Stimulated activated memory B cell treated with anti-CD40 and anti-IgM and Interleukin-4, amounts not matched to agents 10 μg/mL and 1 μg/mL and 100 μg/mL, for 72 hours (primary cell): ENCODE data around the gene BTNL9.
A peak's percentile ranks its signal among the peaks of the same experiment; 100 is the strongest.

Source experiments
- ATAC-seq: fragments of 150-1000 bp; cut with Tn5 transposase; 2 replicates; pipeline ENCODE4 v1.10.0; 2021
- H3K27ac Mint-ChIP-seq: one replicate; pipeline ENCODE4 v1.8.0; 2022; ENCODE audit warnings: mild to moderate bottlenecking, mixed read lengths
- H3K27me3 Mint-ChIP-seq: one replicate; pipeline ENCODE4 v1.8.0; 2022; ENCODE audit warnings: mixed read lengths
- H3K36me3 Mint-ChIP-seq: one replicate; pipeline ENCODE4 v1.8.0; 2022; ENCODE audit warnings: mixed read lengths
- H3K4me1 Mint-ChIP-seq: one replicate; pipeline ENCODE4 v1.8.0; 2022; ENCODE audit warnings: mixed read lengths
- H3K4me3 Mint-ChIP-seq: one replicate; pipeline ENCODE4 v1.8.0; 2022; ENCODE audit warnings: mild to moderate bottlenecking, moderate library complexity, mixed read lengths
- H3K9me3 Mint-ChIP-seq: one replicate; pipeline ENCODE4 v1.8.0; 2022; ENCODE audit warnings: mixed read lengths

The BTNL9 gene

DNA sequence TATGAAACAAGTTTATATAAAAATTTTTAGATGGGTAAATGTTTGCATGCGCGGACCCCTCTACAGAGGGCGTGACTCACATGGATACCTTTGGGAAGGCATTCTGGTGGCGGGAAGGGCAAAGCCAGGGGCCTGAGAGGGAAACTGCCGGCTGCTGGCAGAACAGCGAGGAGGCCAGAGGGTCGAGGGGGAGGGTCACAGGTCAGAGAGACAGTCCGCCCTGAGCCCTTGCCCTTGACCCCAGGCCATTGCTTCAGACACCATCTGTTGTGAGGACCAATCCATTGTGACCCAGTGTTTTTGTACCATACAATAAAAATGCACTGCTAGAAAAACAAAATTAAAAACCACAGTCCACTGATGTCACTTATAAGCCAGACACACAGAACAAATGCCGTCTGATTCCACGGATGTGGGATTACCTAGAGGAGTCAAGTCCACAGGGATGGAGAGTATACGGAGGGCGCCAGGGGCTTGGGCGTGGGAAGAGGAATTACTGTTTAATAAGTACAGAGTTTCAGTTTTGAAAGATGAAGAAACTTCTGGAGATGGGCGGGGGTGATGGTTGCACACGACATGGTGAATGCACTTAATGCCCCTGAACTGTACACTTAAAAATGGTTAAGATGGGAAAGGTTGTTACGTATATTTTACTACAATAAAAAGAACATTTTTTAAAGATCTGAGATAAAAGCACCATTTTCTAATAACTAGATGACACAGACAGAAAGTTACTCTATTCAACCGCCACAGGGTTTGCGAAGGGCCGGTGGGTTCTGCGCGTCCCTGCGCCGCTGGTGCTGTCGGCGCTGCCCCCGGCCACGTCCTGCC, 12.0 kb downstream of the BTNL9 start:
- Mint-ChIP-seq H3K27me3 (peaks cover 66% of the 10 kb centered on the region), H3K36me3 (no peaks in the 10 kb centered on the region), H3K4me1 (peaks cover 35% of the 10 kb centered on the region), H3K4me3 (peak overlapping the region; percentile 80), H3K27ac (peak overlapping the region; percentile 61), H3K9me3 (peaks cover 3% of the 10 kb centered on the region)
- no peak for ATAC-seq

DNA sequence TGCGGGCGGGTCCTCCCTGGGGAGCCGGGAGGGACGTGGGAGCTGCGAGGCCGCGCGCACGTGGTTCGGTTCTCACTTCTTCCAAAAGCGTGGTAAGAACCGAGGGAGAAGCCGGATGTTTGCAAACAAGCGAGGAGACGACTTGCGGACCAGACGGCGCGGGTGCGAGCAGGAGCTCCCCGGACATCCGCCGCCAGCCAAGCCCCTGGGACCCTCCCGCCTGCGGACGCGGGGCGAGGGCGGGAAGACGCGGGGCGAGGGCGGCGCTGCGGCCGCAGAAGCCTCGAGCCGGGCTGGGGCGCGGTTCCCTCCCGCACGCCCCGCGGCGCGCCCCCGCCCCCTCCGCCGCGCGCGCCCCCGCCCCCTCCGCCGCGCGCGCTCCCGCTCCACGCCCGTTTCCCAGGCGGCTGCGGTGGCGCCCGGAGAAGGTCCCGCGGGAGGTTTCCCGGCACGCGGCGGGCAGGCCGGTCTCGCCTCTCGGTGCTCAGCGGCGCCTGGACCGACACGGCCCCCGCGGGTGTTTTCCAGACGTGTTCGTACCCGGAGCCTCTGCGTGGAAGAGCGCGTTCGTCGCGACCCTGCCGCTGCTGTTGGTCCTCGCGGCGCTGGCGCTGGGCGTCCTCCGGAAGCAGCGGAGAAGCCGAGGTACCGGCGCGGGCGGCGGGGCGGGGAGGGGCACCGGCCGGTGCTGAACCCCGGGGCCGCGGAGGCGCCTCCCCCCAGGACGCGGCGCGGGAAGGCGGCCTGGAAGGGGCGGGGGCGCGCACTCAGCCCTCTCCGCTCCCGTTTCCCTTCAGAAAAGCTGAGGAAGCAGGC, 12.8 kb downstream of the BTNL9 start:
- H3K4me1 Mint-ChIP-seq = peaks cover 35% of the 10 kb centered on the region
- H3K36me3 Mint-ChIP-seq = no peaks in the 10 kb centered on the region
- peak overlapping the region; percentile 62 for H3K27ac Mint-ChIP-seq
- H3K27me3 Mint-ChIP-seq = peaks cover 65% of the 10 kb centered on the region
- H3K4me3 Mint-ChIP-seq = peak overlapping the region; percentile 80
- no peak for ATAC-seq
- H3K9me3 Mint-ChIP-seq = peaks cover 3% of the 10 kb centered on the region

DNA sequence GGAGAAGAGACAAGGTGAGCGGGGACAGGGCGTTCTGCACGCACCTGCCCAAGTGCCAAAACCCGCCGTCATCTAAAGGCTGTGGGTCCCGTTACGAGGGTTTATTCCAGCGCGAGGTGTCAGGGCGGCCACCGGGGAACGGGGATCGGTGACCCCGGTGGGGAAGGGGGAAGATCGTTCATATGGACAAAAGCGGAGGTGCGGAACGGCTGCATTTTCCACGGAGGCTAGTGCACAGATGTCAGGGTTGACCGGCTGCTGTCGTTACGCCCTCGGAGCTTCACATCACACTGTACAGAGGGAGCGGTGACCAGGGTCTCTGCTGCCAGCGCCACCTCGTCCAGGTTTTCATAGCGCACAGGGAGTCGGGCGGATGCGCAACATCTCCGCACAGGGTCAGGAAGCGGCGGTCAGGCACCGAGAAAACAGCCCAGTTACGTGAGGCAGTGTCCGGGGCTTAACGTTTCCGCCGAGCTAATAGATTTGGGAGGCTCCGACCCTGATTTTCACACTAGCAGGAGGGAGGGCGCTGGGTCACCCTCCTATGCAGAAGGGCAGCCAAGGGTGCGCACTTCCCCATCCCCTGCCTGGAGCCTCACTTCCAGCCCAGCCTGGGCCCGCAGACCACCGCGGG, 13.5 kb downstream of the BTNL9 start:
- Mint-ChIP-seq H3K4me1 (peaks cover 35% of the 10 kb centered on the region), H3K4me3 (peak overlapping the region; percentile 80), H3K9me3 (peaks cover 3% of the 10 kb centered on the region), H3K27ac (peak overlapping the region; percentile 62), H3K27me3 (peaks cover 67% of the 10 kb centered on the region), H3K36me3 (no peaks in the 10 kb centered on the region)
- peak; percentile 14 for ATAC-seq

DNA sequence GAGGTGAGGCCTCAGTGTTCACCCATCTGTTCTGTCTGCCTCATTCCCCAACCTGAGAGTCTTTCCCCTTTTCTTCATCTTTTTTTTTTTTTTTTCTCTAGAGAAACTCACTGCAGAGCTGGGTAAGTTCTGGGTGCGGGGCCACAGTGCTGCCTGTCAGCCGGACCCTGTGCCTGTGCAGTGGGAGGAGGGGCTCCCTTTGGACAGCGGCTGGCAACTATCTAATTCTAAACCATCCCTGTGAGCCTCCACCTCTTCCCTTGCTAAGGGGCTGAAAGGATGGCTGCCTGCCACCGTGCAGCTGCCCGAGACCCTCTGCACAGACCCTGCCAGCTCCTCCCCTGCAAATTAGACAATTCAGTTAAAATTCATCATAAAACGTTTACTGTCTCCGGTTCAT, 14.1 kb downstream of the BTNL9 start:
- H3K4me1 Mint-ChIP-seq = peaks cover 35% of the 10 kb centered on the region
- H3K27me3 Mint-ChIP-seq = peaks cover 69% of the 10 kb centered on the region
- peak overlapping the region; percentile 80 for H3K4me3 Mint-ChIP-seq
- H3K27ac Mint-ChIP-seq = peak overlapping the region; percentile 62
- peaks cover 3% of the 10 kb centered on the region for H3K9me3 Mint-ChIP-seq
- no peak for ATAC-seq
- no peaks in the 10 kb centered on the region for H3K36me3 Mint-ChIP-seq

DNA sequence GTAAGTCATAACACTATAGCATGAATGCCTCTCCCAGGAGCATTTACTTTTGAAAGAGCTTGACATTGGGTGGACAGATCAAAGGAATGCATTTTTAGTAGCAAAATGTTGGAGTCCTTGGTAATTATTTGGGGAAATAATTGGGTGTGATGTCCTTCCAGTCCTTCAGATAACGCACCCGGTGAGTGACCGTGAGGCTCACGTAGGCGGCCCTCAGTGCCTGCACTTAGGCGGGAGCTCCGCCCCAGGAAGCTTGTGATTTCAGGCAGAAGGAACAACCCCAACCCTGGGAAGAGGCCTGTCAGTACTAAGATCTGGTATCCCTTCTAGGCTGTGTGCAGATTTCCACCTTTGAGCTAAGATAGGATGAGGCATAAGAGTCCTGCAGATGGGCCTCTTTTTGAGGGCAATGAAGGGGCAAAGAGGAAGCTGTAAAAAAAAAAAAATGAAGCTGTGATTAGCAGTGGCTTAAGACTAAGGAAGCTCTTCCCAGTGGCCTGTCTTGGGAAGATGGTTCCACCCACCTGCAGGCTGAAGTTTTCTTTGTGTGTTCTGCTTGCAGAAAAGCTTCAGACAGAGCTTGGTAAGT, 14.9 kb downstream of the BTNL9 start:
- ATAC-seq = no peak
- peaks cover 3% of the 10 kb centered on the region for H3K9me3 Mint-ChIP-seq
- peaks cover 35% of the 10 kb centered on the region for H3K4me1 Mint-ChIP-seq
- H3K36me3 Mint-ChIP-seq = no peaks in the 10 kb centered on the region
- H3K27me3 Mint-ChIP-seq = peaks cover 66% of the 10 kb centered on the region
- no peak overlapping the region for H3K4me3 Mint-ChIP-seq
- H3K27ac Mint-ChIP-seq = no peak overlapping the region

DNA sequence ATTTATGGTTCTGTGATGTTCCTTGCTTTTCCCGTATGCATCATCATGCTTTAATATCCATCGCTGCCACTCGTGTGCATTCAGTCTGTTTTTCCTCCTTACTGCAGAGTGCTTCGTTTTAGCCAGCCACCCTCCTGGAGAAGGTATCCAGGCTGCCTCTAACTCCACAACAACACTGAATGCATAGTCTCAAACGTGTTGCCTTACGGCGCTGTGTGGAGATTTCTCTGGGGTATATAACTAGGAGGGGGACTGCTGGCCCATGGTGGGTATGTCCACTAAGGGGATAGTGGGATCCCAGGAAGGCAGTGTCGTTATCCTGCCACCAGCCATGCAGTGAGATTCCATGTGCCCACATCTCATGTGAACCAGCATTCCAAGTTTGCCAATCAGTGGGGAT, 16.4 kb downstream of the BTNL9 start:
- H3K9me3 Mint-ChIP-seq = peaks cover 3% of the 10 kb centered on the region

DNA sequence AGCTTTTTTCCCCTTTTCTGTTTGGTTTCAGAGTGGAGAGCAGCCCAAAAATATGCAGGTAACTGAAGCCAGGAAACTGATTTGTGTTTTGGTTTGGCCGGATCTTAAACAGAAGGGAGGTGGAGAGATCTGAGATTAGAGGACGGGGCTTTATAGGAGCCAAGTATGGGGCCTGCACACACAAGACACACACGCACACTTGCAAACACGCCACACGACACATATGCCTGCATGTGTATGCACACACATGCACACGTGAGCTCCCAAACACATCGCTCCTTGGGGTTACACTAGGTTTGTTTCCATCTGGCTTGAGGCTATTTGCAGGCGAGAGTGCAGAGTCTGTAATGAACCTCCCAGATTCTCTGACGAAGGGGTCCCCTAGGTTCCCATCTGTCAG, 18.3 kb downstream of the BTNL9 start:
- no peak overlapping the region for H3K27ac Mint-ChIP-seq
- H3K36me3 Mint-ChIP-seq = no peaks in the 10 kb centered on the region
- no peaks in the 10 kb centered on the region for H3K9me3 Mint-ChIP-seq
- H3K27me3 Mint-ChIP-seq = peaks cover 88% of the 10 kb centered on the region
- peaks cover 15% of the 10 kb centered on the region for H3K4me1 Mint-ChIP-seq
- no peak overlapping the region for H3K4me3 Mint-ChIP-seq
- no peak for ATAC-seq

More for the DNA sequence above, 16.4 kb downstream of the BTNL9 start:
- Mint-ChIP-seq H3K27ac (no peak overlapping the region), H3K27me3 (peaks cover 79% of the 10 kb centered on the region), H3K4me1 (peaks cover 25% of the 10 kb centered on the region), H3K4me3 (no peak overlapping the region), H3K36me3 (no peaks in the 10 kb centered on the region)
- no peak for ATAC-seq

DNA sequence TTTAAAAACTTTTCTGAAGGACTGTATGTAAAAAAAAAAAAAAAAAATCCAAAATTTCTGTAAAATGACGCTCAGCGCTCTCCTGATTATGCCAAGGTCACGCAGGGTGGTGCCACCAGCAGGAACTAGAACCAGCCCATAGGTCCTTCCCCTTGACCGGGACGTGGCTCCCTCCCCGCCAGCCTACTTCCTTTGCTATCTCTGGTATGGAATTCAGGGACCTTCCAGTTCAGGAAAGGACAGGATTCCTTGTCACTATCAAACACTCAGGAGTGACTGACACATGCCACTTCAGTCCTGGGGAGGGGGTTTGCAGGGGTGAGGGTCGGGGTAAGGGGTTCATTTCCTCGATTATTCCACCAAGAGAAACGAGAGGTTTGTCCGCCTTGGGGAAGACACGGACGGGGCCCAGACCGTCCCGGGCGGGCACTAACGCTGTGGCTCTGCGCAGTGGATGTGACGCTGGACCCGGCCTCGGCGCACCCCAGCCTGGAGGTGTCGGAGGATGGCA, 18.8 kb downstream of the BTNL9 start:
- Mint-ChIP-seq H3K27me3 (peaks cover 88% of the 10 kb centered on the region), H3K36me3 (no peaks in the 10 kb centered on the region), H3K9me3 (peaks cover 2% of the 10 kb centered on the region), H3K4me1 (peaks cover 10% of the 10 kb centered on the region), H3K27ac (no peak overlapping the region), H3K4me3 (no peak overlapping the region)
- no peak for ATAC-seq

DNA sequence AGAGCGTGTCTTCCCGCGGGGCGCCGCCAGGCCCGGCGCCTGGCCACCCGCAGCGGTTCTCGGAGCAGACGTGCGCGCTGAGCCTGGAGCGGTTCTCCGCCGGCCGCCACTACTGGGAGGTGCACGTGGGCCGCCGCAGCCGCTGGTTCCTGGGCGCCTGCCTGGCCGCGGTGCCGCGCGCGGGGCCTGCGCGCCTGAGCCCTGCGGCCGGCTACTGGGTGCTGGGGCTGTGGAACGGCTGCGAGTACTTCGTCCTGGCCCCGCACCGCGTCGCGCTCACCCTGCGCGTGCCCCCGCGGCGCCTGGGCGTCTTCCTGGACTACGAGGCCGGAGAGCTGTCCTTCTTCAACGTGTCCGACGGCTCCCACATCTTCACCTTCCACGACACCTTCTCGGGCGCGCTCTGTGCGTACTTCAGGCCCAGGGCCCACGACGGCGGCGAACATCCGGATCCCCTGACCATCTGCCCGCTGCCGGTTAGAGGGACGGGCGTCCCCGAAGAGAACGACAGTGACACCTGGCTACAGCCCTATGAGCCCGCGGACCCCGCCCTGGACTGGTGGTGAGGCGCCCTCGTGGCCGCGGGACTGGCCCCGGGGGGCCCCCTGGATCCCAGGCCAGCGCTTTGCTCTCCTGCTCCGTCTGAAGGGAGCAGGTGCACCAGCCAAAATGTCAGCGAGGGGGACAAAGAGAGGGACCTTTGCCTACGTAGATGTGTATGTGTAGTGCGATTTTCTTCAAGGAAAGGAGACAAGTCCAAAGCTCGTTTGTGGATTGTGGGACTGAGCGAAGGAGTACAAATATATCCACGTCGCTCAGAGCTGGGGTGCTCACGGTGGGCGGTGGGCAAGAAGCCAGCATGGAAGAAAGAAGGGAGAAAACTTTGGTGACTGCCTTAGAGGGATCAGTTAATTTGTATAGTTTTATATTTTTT, 19.5 kb downstream of the BTNL9 start:
- no peak overlapping the region for H3K27ac Mint-ChIP-seq
- peaks cover 3% of the 10 kb centered on the region for H3K4me1 Mint-ChIP-seq
- H3K9me3 Mint-ChIP-seq = peaks cover 2% of the 10 kb centered on the region
- H3K4me3 Mint-ChIP-seq = no peak overlapping the region
- peaks cover 81% of the 10 kb centered on the region for H3K27me3 Mint-ChIP-seq
- no peaks in the 10 kb centered on the region for H3K36me3 Mint-ChIP-seq
- ATAC-seq = no peak

DNA sequence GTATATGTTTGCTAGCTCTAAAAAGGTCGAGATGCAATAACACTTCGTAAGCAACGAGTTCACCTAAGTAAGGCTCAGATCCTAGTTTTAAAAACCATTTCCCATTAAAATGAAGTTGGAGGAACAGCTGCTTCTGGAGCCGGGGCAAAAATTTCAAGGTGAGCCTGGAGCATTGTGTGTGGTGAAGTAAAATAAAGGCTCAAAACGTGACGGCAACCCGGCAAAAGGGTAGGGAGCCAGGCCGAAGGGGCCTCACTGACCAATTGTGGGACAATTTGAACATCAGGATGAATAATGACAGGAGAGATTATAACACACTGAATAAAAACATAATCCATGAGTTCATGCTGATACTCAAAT, 20.1 kb downstream of the BTNL9 start:
- Mint-ChIP-seq H3K27me3 (peaks cover 74% of the 10 kb centered on the region), H3K27ac (no peak overlapping the region), H3K4me1 (no peaks in the 10 kb centered on the region), H3K36me3 (no peaks in the 10 kb centered on the region), H3K9me3 (peaks cover 2% of the 10 kb centered on the region), H3K4me3 (no peak overlapping the region)
- no peak for ATAC-seq

DNA sequence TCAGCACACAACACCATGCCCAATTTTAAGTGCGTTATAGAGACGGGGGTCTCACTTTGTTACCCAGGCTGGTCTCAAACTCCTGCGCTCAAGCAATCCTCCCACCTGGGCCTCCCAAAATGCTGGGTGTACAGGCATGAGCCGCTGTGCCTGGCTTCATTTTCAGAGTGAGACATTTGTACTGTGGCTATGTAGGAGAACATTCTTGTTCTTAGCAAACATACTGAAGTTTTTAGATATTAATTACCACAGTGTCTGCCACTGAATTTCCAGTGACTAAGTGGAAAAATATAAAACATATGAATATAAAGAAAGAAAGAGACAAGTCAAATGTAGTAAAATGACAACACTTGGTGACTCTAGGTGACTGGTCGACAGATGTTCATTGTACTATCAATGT, 20.9 kb downstream of the BTNL9 start:
- H3K27ac Mint-ChIP-seq = no peak overlapping the region
- no peak overlapping the region for H3K4me3 Mint-ChIP-seq
- no peaks in the 10 kb centered on the region for H3K4me1 Mint-ChIP-seq
- H3K36me3 Mint-ChIP-seq = no peaks in the 10 kb centered on the region
- H3K27me3 Mint-ChIP-seq = peaks cover 72% of the 10 kb centered on the region
- no peak for ATAC-seq
- peaks cover 2% of the 10 kb centered on the region for H3K9me3 Mint-ChIP-seq

DNA sequence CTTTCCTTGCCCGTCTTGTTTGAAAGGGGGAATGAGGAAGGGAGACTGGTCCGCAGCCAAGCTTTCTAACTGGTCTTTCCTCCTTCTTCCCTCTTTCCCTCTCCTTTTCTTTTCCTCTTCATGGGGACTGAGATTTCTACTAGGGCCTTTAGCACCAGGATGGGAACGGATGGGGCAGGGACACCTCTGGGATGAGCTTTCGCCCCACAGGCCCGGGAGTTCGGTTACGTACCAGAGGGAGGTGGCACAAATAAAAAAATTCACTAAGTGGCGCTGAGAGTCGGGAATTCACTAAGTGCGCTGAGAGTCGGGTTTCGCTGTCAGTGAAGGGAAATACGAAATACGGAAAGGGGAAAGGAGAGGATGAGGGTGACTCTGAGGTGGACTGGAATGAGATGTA, 21.6 kb downstream of the BTNL9 start:
- no peak overlapping the region for H3K27ac Mint-ChIP-seq
- H3K4me1 Mint-ChIP-seq = no peaks in the 10 kb centered on the region
- H3K4me3 Mint-ChIP-seq = no peak overlapping the region
- H3K27me3 Mint-ChIP-seq = peaks cover 72% of the 10 kb centered on the region
- H3K9me3 Mint-ChIP-seq = peaks cover 2% of the 10 kb centered on the region
- no peaks in the 10 kb centered on the region for H3K36me3 Mint-ChIP-seq
- ATAC-seq = no peak

DNA sequence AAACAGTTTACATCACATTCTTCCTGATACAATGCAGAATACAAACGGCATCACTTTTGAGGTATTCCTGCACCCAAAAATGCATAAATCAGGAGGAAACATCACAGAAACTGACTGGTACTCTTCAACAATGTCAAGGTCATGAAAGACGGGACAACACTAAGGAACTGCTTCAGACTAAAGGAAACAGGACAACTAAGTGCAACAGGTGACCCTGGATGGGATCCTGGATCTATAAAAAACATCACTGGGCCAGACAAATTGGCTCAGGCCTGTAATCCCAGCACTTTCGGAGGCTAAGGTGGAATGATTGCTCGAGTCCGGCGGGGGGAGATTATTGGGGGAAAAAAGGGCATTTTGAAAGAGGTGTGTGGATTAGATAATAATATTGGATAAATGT, 22.6 kb downstream of the BTNL9 start:
- ATAC-seq = no peak
- no peaks in the 10 kb centered on the region for H3K36me3 Mint-ChIP-seq
- H3K27me3 Mint-ChIP-seq = peaks cover 78% of the 10 kb centered on the region
- H3K27ac Mint-ChIP-seq = no peak overlapping the region
- no peak overlapping the region for H3K4me3 Mint-ChIP-seq
- peaks cover 2% of the 10 kb centered on the region for H3K9me3 Mint-ChIP-seq
- H3K4me1 Mint-ChIP-seq = peaks cover under 1% of the 10 kb centered on the region

DNA sequence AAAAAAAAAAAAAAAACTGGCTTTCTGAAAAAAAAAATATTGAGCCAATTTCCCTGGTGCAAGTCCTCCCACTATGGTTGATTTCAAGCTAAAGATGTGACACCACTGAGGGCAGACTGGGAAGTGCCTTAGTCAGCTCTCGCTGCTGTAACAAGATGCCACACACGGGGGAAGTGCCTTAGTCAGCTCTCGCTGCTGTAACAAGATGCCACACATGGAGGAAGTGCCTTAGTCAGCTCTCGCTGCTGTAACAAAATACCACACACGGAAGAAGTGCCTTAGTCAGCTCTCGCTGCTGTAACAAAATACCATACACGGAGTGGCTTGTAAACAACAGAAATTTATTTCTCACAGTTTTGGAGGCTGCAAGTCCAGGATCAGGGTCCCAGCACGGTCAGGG, 23.4 kb downstream of the BTNL9 start:
- H3K9me3 Mint-ChIP-seq = peaks cover 3% of the 10 kb centered on the region
- no peaks in the 10 kb centered on the region for H3K36me3 Mint-ChIP-seq
- no peak overlapping the region for H3K4me3 Mint-ChIP-seq
- ATAC-seq = no peak
- H3K27me3 Mint-ChIP-seq = peaks cover 79% of the 10 kb centered on the region
- H3K27ac Mint-ChIP-seq = no peak overlapping the region
- H3K4me1 Mint-ChIP-seq = peaks cover 8% of the 10 kb centered on the region
